ENCODE results near the gene ZPBP2.

ZPBP2 gene

GRCh38 chr17:39916918-39917317, 48.9 kb downstream of the ZPBP2 start:
- no peak for DNase-seq

GRCh38 chr17:39919087-39919683, 51.2 kb downstream of the ZPBP2 start:
- DNase-seq, result no peak

- peak; percentile 44 to 52 for DNase-seq
These were observed 52.5 kb downstream of the ZPBP2 start for GRCh38 chr17:39920218-39921210.

GRCh38 chr17:39921323-39921722, 53.3 kb downstream of the ZPBP2 start:
- peak; percentile 7 to 14 for DNase-seq

GRCh38 chr17:39922006-39922405, 54.0 kb downstream of the ZPBP2 start:
- no peak for DNase-seq

GRCh38 chr17:39923230-39923629, 55.2 kb downstream of the ZPBP2 start:
- no peak for DNase-seq

GRCh38 chr17:39923836-39924690, 56.1 kb downstream of the ZPBP2 start:
- no peak for DNase-seq

GRCh38 chr17:39924691-39925055, 56.7 kb downstream of the ZPBP2 start:
- no peak for DNase-seq

- DNase-seq, result no peak
These were observed 57.5 kb downstream of the ZPBP2 start for GRCh38 chr17:39925282-39926134.

GRCh38 chr17:39926135-39926587, 58.2 kb downstream of the ZPBP2 start:
- DNase-seq, result no peak

- DNase-seq, result peak; percentile 51 to 72
These were observed 58.6 kb downstream of the ZPBP2 start for GRCh38 chr17:39926588-39927100.
